HepG2 (cell line): ENCODE measurements around the gene TOM1L2.

Source experiments
- CCAR2 ChIP-seq: fragments of 200-400 bp; formaldehyde crosslinking; optimal IDR thresholded peaks from 2 replicates; pipeline ENCODE3; 2018; ENCODE audit warnings: low read depth, mild to moderate bottlenecking, low read length, moderate library complexity
- E2F5 ChIP-seq: sonication (generic); formaldehyde crosslinking; conservative IDR thresholded peaks from 2 replicates; pipeline ENCODE4 v1.4.0; 2020; ENCODE audit warnings: missing genetic modification reagents
- GATA4 ChIP-seq: sonication (generic); IDR thresholded peaks from 2 replicates; pipeline ENCODE4 v1.6.1; 2016; ENCODE audit warnings: antibody characterized with exemption, low read depth, borderline replicate concordance
- POLR2A ChIP-seq, 2 experiments: IDR thresholded peaks; 2 replicates each; pipeline ENCODE4 v1.6.1; 2011; ENCODE audit warnings: low read depth in 2 of 2, low read length in 2 of 2, mild to moderate bottlenecking in 1 of 2, moderate library complexity in 1 of 2; ENCODE audit not compliant: insufficient read depth in 1 of 2
- POLR2AphosphoS5 ChIP-seq: IDR thresholded peaks from 2 replicates; pipeline ENCODE4 v1.6.1; 2012; ENCODE audit warnings: low read depth, low read length
- STAG1 ChIP-seq: sonication (generic); formaldehyde crosslinking; IDR thresholded peaks from 2 replicates; pipeline ENCODE4 v1.4.0; 2020; ENCODE audit warnings: missing genetic modification reagents
- SUZ12 ChIP-seq: fragments of 150-350 bp; IDR thresholded peaks from 2 replicates; pipeline ENCODE4 v1.6.1; 2014; ENCODE audit warnings: low read depth, low read length
- ZBTB25 ChIP-seq: IDR thresholded peaks from 2 replicates; pipeline ENCODE4 v1.6.1; 2018; ENCODE audit warnings: missing genetic modification reagents
- ZNF737 ChIP-seq: sonication (generic); formaldehyde crosslinking; IDR thresholded peaks from 2 replicates; pipeline ENCODE4 v1.5.0; 2020; ENCODE audit warnings: missing genetic modification reagents, mild to moderate bottlenecking, borderline replicate concordance
- ZZZ3 ChIP-seq: sonication (generic); formaldehyde crosslinking; IDR thresholded peaks from 2 replicates; pipeline ENCODE4 v1.4.0; 2020; ENCODE audit warnings: missing genetic modification reagents, mild to moderate bottlenecking, borderline replicate concordance
- TF ChIP-seq, protein P1 (sequence below): sonication (generic); formaldehyde crosslinking; IDR thresholded peaks from 2 replicates; pipeline ENCODE4 v1.5.0; 2020; ENCODE audit warnings: missing genetic modification reagents

DNA sequence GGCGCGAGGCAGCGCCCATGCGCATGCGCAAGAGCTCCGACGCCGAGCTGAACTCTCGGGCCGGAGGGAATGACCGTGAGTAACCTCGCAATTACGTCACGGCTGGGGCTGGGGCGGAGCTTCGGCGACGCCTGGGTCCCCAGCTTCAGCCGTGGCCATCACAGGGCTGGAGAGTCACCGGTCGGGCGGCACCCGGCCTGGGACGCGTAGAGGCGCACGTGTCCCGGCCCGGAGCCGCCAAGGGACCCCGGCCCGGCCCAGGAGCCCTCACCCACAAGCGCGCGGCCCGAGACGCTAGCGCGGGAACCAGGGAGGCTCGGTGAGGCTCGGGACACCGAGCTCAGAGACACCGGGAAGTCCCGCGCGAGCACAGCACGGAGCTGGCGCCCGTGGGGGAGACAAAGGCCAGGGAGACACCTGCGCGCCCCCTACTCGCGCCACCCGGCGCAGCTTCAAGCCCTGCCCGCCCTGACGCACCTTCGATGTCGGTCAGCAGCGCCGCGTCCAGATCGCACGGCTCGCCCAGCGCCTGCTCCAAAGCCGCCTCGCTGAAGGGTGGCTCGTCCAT is 135.9 kb downstream of the TOM1L2 start:
- TF ChIP-seq, protein P1, sequence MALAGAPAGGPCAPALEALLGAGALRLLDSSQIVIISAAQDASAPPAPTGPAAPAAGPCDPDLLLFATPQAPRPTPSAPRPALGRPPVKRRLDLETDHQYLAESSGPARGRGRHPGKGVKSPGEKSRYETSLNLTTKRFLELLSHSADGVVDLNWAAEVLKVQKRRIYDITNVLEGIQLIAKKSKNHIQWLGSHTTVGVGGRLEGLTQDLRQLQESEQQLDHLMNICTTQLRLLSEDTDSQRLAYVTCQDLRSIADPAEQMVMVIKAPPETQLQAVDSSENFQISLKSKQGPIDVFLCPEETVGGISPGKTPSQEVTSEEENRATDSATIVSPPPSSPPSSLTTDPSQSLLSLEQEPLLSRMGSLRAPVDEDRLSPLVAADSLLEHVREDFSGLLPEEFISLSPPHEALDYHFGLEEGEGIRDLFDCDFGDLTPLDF (CRISPR knock-in tag): peak; percentile 63; the same call in 1 of the 2 replicates
- TF ChIP-seq GATA4 (peak; percentile 79; the same call in 1 of the 2 replicates), E2F5 (CRISPR knock-in tag) (no peak), ZZZ3 (no peak), ZBTB25 (CRISPR knock-in tag) (no peak; the same call in 1 of the 2 replicates), ZNF737 (CRISPR knock-in tag) (no peak), CCAR2 (no peak), STAG1 (CRISPR knock-in tag) (no peak), POLR2AphosphoS5 (peak; percentile 86), SUZ12 (no peak), POLR2A (IDR thresholded peaks at IDR 0.05; ENCODE audit: insufficient read depth in 1 of 2, low read depth in 2 of 2, low read length in 2 of 2) (peak; percentile 96 to 98)
